ENCODE measurements around the gene CCDC86.
"Not testable (repeated sequence)": the region's sequence is repeated elsewhere in the genome, so short reads cannot be mapped to it uniquely, and the experiment has no call there.

CCDC86 gene

DNA sequence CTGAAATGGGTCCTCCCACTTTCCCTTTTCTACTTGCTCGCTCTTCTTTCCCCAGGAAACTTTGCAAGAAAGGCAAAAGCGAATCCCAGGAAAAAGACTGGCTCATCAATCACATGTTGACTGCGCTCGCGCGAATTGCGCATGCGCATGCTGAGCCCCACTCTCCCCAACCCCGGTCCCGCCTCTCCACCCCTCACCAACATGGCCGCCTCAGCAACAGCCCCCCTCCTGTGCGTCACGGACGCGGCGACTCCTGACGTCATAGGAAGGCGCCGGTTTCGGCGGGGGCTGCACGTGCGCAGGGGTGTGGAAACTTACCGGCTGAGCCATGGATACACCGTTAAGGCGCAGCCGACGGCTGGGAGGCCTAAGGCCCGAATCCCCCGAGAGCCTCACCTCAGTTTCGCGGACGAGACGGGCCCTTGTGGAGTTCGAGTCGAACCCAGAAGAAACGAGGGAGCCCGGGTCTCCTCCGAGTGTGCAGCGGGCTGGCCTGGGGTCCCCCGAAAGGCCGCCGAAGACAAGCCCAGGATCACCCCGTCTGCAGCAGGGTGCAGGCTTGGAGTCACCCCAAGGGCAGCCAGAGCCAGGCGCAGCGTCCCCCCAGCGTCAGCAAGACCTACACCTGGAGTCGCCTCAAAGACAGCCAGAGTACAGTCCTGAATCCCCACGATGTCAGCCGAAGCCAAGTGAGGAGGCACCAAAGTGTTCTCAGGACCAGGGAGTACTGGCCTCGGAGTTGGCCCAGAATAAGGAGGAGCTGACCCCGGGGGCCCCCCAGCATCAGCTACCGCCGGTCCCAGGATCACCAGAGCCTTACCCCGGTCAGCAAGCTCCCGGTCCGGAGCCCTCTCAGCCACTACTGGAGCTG, at the start of gene CCDC86:
TSS of gene CCDC86 (plus strand) at position 317 of the 871 bp plus-strand sequence. CDS start at position 329, 12 bp downstream.
- H3K4me3 ChIP-seq (ENCODE audit: low read depth, low read length), result peak within 1 kb of the TSS; percentile 96
- peak; percentile 87 for DNase-seq (ENCODE audit: low read depth)

DNA sequence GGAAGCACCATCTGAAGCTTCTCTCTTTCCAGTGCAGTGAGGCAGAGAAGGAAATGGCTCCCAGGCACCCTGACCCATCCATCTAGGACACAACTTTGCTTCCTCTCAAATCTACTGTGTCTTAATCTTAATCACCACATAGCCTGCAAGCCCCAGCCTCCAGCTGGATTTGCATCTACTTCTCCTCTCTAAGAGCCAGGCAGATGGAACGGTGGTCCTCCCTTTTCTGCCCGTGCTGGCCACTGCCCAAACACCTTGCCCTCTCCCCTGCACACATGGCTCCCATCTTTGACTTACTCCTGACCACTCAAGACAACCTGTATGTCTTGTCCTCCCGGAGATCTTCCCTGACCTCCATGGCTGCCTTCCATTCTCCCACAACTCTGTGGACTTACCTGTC, 49.4 kb upstream of the CCDC86 start:
- no peak overlapping the region for H3K4me3 ChIP-seq (ENCODE audit: low read depth, low read length)
- DNase-seq (ENCODE audit: low read depth), result no peak

DNA sequence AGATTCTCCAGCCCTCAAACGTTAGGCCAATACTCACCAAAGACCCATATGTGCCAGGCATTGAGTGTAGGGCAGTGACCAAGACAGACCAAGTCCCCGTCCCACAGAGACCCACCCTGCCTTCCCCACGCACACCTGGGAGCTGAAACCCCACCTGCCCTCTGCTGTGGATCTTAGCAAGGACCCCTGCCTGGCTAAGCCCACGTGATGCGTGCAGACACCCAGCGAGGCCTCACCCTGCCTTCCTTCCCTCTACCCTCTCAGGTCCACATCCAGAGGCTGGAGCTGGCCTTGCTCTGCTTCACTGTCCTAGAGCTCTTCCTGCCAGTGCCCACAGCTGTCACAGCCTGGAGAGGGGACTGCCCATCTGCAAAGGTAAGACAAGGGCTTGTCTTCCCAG, 46.6 kb upstream of the CCDC86 start:
- DNase-seq (ENCODE audit: low read depth), result no peak
- no peak overlapping the region for H3K4me3 ChIP-seq (ENCODE audit: low read depth, low read length)

GRCh38 chr11:60797846-60798630, 43.9 kb upstream of the CCDC86 start:
- H3K4me3 ChIP-seq (ENCODE audit: low read depth, low read length), result no peak overlapping the region
- no peak for DNase-seq (ENCODE audit: low read depth)

DNA sequence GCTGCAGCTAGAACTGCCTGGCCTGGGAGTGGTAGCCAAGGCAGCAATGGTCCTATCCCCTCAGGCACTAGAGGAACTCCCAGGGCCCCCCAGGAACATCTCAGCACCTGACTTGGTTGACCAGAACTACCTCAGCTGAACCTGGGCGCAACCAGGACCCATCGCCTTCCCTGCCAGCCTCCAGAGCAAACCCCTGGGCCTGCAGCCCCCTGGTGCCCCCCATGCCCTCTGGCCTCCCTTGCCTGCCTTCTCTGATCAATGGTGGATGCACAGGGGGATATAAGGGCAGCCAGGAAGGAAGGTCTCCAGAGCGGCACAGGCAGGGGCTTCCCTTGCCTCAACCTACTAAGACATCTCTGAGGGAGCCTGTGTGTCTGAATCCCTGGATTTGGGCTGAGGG, 43.3 kb upstream of the CCDC86 start:
- no peak for DNase-seq (ENCODE audit: low read depth)
- no peak overlapping the region for H3K4me3 ChIP-seq (ENCODE audit: low read depth, low read length)

DNA sequence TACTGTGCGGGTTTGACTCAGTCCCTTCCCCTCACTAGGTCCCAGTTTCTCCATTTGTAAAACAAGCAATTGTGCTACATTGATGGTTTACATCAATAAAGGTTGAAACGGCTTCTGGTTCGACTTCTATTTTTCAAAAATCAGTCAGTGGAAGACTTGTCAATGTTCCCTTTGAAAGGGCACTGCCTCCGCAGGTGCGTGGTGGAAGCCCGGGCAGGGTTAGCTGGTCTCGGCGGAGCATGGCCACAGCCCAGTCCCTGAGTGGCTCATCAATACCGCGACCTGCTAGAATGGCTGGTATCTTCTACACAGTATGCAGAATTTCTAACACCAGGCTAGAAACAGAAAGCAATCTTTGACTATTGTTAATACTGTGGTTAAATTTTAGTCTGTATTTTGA, 40.7 kb upstream of the CCDC86 start:
- DNase-seq (ENCODE audit: low read depth), result no peak
- H3K4me3 ChIP-seq (ENCODE audit: low read depth, low read length), result no peak overlapping the region

- no peak for DNase-seq (ENCODE audit: low read depth)
Observed at GRCh38 chr11:60803273-60803936, 38.5 kb upstream of the CCDC86 start.

DNA sequence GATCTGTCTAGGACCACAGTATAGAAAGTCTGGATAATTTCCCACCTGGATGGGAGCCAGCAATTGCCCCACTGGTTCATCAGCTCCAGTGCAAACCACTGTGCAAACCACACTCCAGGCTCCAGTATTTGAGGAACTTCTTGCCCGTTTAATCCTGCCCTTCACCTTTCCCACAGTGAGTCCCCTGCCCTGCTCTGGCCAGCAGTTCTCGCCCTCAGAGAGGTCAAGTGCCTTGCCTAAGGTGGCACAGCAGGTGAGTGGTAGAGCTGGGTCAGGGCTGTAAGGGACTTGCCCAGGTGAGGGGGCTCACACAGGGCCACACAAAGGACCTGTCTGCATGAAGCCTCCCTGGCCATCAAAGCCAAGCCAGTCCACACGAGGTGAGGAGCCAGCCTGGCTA, 32.7 kb upstream of the CCDC86 start:
- no peak for DNase-seq (ENCODE audit: low read depth)
- no peak overlapping the region for H3K4me3 ChIP-seq (ENCODE audit: low read depth, low read length)

More at GRCh38 chr11:60803273-60803936, 38.5 kb upstream of the CCDC86 start:
- H3K4me3 ChIP-seq (ENCODE audit: low read depth, low read length), result no peak overlapping the region

DNA sequence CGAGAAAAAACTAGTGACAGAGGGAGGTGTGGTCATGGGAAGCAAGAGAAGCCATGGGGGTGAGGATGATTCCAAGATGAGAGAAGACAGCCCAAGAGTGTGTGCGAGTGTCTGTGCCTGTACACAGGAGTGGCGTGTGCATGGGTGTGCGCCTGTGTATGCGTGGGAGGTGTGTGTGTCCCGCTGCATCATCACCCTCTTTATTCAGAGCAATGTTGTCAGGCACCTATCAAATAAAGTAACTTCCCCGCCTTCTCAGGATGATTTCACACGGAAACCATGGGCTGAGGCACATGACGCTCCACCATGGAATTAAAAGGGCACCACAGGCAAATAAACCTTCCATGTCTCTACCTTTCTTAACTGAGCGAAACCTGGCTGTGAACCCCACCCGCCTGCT, 32.2 kb upstream of the CCDC86 start:
- DNase-seq (ENCODE audit: low read depth), result no peak
- H3K4me3 ChIP-seq (ENCODE audit: low read depth, low read length), result no peak overlapping the region

DNA sequence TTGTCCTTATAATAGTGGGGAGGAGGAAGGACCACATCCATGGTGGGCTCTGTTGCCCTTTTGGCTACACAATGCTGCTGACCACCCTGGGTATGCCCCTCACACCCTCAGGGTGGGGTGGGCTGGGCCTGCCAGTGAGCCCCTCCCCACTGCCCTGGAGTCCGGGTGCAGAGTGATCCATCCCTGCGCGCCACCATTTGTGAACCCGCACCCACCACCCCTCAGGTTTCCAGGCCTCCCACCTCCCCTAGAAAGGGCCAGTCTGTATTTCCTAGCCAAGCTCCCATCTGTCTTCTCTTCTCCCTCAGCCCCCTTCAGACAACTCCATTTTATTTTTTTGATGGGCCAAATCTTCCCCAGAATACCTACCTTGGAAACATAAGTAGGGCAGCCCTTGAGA, 31.8 kb upstream of the CCDC86 start:
- no peak overlapping the region for H3K4me3 ChIP-seq (ENCODE audit: low read depth, low read length)
- no peak for DNase-seq (ENCODE audit: low read depth)

DNA sequence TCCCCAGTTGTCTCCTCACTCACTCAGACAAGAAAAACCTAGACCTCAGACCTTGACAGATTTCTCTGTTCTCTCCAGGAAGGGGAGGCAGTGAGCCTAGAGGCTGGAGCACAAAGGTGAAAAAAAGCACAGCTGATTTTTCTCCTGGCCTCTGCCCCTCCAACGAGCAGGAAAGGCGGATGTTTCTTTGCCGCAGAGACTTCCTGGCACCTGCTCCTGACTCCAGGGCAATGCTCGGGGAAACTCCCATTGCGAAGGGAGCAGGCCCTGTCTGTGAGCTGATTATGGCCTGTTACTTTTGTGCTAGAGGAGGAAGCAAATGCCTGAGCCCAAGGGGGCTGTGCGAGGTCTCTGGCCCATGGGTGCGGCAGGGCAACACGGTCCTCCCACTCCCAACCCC, 31.3 kb upstream of the CCDC86 start:
- no peak overlapping the region for H3K4me3 ChIP-seq (ENCODE audit: low read depth, low read length)
- DNase-seq (ENCODE audit: low read depth), result no peak

DNA sequence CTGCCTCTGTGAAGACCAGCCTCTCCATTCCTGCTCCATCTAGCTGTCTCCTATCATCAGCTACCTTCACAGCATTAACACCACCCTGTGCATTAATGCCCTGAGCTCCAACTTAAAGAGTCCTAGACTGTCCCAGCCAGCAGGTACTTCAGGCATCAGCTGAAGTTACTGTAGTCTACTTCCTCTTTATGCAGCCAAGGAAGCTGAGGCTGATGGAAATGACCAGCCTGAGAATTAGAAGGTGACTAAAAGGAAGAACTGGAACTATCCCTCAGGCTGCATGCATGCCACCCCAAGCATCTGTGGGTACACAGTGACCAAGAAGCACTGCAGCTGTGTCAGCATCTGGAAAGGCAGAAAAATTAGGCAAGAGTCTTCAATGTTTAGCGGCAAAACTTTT, 28.6 kb upstream of the CCDC86 start:
- no peak for DNase-seq (ENCODE audit: low read depth)

GRCh38 chr11:60814112-60814511, 27.8 kb upstream of the CCDC86 start:
- DNase-seq (ENCODE audit: low read depth), result no peak
- H3K4me3 ChIP-seq (ENCODE audit: low read depth, low read length), result no peak overlapping the region

More for the DNA sequence above, 28.6 kb upstream of the CCDC86 start:
- H3K4me3 ChIP-seq (ENCODE audit: low read depth, low read length), result no peak overlapping the region

DNA sequence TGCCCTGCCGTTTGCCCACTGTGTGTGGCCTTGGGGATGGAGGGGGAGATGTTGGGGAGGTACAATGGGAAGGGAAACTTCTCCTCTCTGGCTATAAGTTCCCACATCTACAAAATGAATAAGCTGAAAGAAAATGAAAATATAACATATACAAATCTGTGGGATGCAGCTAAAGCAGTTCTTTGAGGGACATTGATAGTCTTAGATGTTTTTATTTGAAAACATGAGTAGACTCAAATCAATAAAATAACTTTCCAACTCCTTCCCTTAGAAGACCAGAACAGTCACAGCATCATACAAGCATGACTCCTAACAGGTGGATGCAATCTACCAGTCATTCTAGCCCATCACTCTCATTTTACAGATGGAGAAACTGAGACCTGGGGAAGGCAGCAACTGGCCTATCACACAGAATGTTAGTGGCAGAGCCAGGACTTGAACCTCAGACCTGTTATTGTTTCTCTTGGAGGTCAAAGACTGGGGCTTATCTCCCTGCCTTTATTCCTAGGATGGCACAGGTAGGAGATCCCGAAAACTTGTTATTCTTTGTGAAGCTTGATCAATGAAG, 25.2 kb upstream of the CCDC86 start:
- DNase-seq (ENCODE audit: low read depth), result no peak
- H3K4me3 ChIP-seq (ENCODE audit: low read depth, low read length), result no peak overlapping the region

DNA sequence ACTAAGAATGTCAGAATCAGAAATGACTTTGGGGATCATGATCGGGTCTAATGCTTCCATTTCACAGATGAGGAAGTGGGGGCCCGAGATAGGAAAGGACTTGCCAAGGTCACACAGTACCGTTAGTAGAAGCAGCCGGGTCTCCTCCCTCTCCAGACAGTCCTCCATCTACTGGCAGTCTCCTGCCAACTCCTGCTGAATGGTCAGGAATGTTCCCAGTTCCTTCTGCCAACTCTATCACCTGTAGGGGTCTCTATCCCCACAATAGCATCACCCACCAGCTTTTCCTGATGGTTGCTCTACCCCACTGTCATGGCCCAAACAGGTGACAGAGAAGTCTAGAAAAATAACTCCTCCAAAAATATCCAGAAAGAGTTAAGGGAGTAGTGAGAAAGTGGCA, 23.9 kb upstream of the CCDC86 start:
- DNase-seq (ENCODE audit: low read depth), result no peak
- H3K4me3 ChIP-seq (ENCODE audit: low read depth, low read length), result no peak overlapping the region

DNA sequence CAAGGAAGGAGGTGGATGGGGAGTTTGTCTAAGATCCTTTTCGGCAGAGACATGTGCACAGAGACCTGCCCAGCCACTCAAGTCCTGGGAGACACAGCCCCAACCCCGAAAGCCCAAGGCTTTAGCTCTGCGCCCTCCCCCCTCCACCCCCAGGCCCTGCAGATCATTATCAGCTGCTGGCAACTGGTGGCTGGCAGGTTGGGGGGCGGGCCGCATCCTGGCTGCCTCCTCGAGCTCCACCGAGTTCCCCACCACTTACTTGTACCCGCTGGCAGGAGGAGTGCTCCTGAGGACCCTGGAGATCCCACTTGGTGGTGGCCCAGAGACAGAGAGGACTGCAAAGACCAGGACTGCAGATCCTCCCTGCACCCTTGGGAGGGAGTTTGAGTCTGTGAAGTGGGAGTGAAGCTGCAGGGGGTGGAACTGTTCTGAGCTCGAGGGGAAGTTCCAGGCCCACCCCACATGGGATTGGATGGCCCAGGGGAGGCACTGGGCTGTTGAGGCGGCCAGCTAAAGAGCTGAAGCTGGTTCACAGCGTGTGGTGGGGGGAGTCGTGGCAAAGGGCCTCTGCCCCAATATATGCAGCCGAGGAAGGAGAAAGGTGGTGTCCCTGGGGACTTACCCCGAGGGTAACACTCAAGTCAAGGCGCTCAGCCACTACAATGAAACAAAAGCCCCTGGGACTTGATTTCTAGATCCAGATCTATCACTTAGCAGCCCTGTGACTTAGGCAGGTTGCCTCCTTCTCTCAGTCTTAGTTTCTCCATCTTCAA, 19.9 kb upstream of the CCDC86 start:
- no peak for DNase-seq (ENCODE audit: low read depth)
- no peak overlapping the region for H3K4me3 ChIP-seq (ENCODE audit: low read depth, low read length)

DNA sequence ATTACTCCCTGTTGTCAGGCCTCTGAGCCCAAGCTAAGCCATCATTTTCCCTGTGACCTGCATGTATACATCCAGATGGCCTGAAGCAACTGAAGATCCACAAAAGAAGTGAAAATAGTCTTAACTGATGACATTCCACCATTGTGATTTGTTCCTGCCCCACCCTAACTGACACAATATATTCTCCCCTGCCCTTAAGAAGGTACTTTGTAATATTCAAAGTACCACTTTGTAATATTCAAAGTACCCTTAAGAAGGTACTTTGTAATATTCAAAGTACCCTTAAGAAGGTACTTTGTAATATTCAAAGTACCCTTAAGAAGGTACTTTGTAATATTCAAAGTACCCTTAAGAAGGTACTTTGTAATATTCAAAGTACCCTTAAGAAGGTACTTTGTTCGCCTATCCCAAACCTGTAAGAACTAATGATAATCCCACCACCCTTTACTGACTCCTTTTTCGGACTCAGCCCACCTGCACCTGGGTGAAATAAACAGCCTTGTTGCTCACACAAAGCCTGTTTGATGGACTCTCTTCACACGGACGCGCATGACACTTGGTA, 18.1 kb upstream of the CCDC86 start:
- DNase-seq (ENCODE audit: low read depth); H3K4me3 ChIP-seq (ENCODE audit: low read depth, low read length): not testable (repeated sequence)

GRCh38 chr11:60825118-60825517, 16.8 kb upstream of the CCDC86 start:
- DNase-seq (ENCODE audit: low read depth), result no peak
- H3K4me3 ChIP-seq (ENCODE audit: low read depth, low read length), result no peak overlapping the region

- no peak overlapping the region for H3K4me3 ChIP-seq (ENCODE audit: low read depth, low read length)
- no peak for DNase-seq (ENCODE audit: low read depth)
Observed at GRCh38 chr11:60825790-60826189, 16.1 kb upstream of the CCDC86 start.
